Erythroblast (primary cell): Measurements from ENCODE around the gene ACER2.

Source experiments
- GATA1 ChIP-seq: IDR thresholded peaks from 2 replicates; pipeline ENCODE4 v1.6.1; 2011; ENCODE audit warnings: low read depth, mild to moderate bottlenecking, control low read depth, low read length, moderate library complexity
- POLR2A ChIP-seq: IDR thresholded peaks from 2 replicates; pipeline ENCODE4 v1.6.1; 2011; ENCODE audit warnings: mild to moderate bottlenecking, low read length

- TF ChIP-seq POLR2A (no peak), GATA1 (no peak)
Observed at GRCh38 chr9:19376931-19377330, 31.9 kb upstream of the ACER2 start.
